ENCODE measurements around the gene DBF4.
"Not testable (repeated sequence)": the region's sequence is repeated elsewhere in the genome, so short reads cannot be mapped to it uniquely, and the experiment has no call there.

Gene DBF4

GRCh38 chr7:87934699-87935383 is 58.5 kb downstream of the DBF4 start:
- DNase-seq (ENCODE audit: low read depth, low spot score), result peak; percentile 9
- in situ Hi-C loops (cut with HindIII; ENCODE audit: low sequenced_read_pairs), result no loop called here
- TF ChIP-seq, protein P1, sequence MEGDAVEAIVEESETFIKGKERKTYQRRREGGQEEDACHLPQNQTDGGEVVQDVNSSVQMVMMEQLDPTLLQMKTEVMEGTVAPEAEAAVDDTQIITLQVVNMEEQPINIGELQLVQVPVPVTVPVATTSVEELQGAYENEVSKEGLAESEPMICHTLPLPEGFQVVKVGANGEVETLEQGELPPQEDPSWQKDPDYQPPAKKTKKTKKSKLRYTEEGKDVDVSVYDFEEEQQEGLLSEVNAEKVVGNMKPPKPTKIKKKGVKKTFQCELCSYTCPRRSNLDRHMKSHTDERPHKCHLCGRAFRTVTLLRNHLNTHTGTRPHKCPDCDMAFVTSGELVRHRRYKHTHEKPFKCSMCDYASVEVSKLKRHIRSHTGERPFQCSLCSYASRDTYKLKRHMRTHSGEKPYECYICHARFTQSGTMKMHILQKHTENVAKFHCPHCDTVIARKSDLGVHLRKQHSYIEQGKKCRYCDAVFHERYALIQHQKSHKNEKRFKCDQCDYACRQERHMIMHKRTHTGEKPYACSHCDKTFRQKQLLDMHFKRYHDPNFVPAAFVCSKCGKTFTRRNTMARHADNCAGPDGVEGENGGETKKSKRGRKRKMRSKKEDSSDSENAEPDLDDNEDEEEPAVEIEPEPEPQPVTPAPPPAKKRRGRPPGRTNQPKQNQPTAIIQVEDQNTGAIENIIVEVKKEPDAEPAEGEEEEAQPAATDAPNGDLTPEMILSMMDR (IDR thresholded peaks at IDR 0.05; ENCODE audit: low read depth, low read length), result no peak
- peak overlapping the region; percentile 70 for H3K4me3 ChIP-seq (ENCODE audit: low read depth, low read length)

GRCh38 chr7:87935384-87935706 is 59.1 kb downstream of the DBF4 start:
- no peak for DNase-seq (ENCODE audit: low read depth, low spot score)
- TF ChIP-seq, protein P1 (IDR thresholded peaks at IDR 0.05; ENCODE audit: low read depth, low read length), result no peak
- in situ Hi-C loops (cut with HindIII; ENCODE audit: low sequenced_read_pairs), result no loop called here
- peak overlapping the region; percentile 70 for H3K4me3 ChIP-seq (ENCODE audit: low read depth, low read length)

- no peak for DNase-seq (ENCODE audit: low read depth, low spot score)
- in situ Hi-C loops (cut with HindIII; ENCODE audit: low sequenced_read_pairs), result no loop called here
- no peak overlapping the region for H3K4me3 ChIP-seq (ENCODE audit: low read depth, low read length)
- TF ChIP-seq, protein P1 (IDR thresholded peaks at IDR 0.05; ENCODE audit: low read depth, low read length), result no peak
Observed at GRCh38 chr7:87941138-87941537, 64.8 kb downstream of the DBF4 start.

GRCh38 chr7:87944547-87944946 is 68.3 kb downstream of the DBF4 start:
- TF ChIP-seq, protein P1 (IDR thresholded peaks at IDR 0.05; ENCODE audit: low read depth, low read length), result no peak
- H3K4me3 ChIP-seq (ENCODE audit: low read depth, low read length), result no peak overlapping the region
- DNase-seq (ENCODE audit: low read depth, low spot score), result no peak
- in situ Hi-C loops (cut with HindIII; ENCODE audit: low sequenced_read_pairs), result no loop called here

DNA sequence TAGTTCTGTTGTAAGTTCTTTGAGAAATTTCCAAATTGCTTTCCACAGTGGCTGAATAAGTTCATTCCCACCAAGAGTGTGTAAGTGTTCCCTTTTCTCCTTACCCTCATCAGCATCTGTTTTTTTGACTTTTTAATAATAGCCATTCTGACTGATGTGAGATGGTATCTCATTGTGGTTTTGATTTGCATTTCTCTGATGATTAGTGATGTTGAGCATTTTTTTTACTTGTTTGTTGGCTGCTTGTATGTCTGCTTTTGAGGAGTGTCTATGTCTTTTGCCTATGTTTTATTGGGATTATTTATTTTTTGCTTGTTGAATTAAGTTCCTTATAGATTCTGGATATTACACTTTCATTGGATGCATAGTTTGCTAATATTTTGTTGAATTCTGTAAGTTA is 69.6 kb downstream of the DBF4 start:
- DNase-seq (ENCODE audit: low read depth, low spot score); in situ Hi-C loops (cut with HindIII; ENCODE audit: low sequenced_read_pairs); H3K4me3 ChIP-seq (ENCODE audit: low read depth, low read length): not testable (repeated sequence)

GRCh38 chr7:87948371-87948770 is 72.1 kb downstream of the DBF4 start:
- in situ Hi-C loops (cut with HindIII; ENCODE audit: low sequenced_read_pairs), result no loop called here
- no peak for DNase-seq (ENCODE audit: low read depth, low spot score)
- TF ChIP-seq, protein P1 (IDR thresholded peaks at IDR 0.05; ENCODE audit: low read depth, low read length), result no peak
- no peak overlapping the region for H3K4me3 ChIP-seq (ENCODE audit: low read depth, low read length)

All from astrocyte of the spinal cord (primary cell).